ENCODE results near the gene ARID3B.

GRCh38 chr15:74499366-74499765, 41.7 kb upstream of the ARID3B start:
- TF ChIP-seq TAF1 (IDR thresholded peaks at IDR 0.05; ENCODE audit: low read depth, low read length) (no peak), SPI1 (IDR thresholded peaks at IDR 0.05; ENCODE audit: low read depth, low read length) (no peak), POLR2AphosphoS5 (IDR thresholded peaks at IDR 0.05; ENCODE audit: low read depth, low read length) (no peak), POLR2A (IDR thresholded peaks at IDR 0.05; ENCODE audit: low read depth, low read length) (no peak), POU2F2 (IDR thresholded peaks at IDR 0.05; ENCODE audit: low read depth, low read length) (no peak), PAX5 (IDR thresholded peaks at IDR 0.05; ENCODE audit: insufficient read depth, low read length, severe bottlenecking) (no peak)

All from GM12891 (cell line).